ENCODE results near the gene CDH13.

CDH13 gene

DNA sequence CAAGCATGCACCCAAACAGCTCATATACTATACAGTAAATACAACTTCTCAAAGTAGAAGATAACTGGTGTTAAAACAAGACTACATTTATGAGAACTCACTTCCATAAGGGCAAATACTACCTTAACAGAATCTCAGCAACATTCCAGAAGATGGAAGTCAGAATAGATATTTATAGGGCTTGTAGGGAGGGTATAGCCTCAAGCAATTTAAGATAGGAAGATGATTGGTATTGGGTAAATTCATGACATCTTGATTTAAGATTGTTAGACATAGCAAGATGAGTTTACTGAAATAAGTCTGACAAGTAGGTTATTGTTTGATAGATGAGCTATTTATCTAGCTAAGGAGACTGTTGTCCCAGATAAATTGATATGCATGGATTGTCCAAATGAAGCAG is 250.2 kb downstream of the CDH13 start:
- TF ChIP-seq ZNF274 (IDR thresholded peaks at IDR 0.05; ENCODE audit: low read depth, low read length): no peak
- no peak overlapping the region for H3K4me3 ChIP-seq (ENCODE audit: low read length)

DNA sequence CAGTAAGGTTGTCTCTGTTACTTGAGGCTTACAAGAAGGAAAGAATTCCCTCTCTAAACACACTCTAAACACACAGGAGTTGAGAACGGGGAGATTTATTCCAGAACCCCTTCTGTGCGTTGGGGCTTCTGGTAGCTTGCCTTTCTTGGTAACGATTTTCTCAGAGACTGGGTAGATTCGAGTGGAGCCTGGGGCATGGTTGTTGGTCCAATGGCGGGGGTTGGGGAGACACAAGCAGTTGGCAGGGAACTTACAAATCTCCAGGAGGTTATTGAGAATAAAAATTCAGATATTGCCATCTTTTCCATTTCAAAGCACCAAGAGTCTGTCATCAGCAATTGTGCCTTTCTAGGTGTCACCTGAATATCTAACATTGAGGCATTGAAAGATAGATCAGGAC is 251.7 kb downstream of the CDH13 start:
- no peak overlapping the region for H3K4me3 ChIP-seq (ENCODE audit: low read length)
- TF ChIP-seq ZNF274 (IDR thresholded peaks at IDR 0.05; ENCODE audit: low read depth, low read length): no peak

DNA sequence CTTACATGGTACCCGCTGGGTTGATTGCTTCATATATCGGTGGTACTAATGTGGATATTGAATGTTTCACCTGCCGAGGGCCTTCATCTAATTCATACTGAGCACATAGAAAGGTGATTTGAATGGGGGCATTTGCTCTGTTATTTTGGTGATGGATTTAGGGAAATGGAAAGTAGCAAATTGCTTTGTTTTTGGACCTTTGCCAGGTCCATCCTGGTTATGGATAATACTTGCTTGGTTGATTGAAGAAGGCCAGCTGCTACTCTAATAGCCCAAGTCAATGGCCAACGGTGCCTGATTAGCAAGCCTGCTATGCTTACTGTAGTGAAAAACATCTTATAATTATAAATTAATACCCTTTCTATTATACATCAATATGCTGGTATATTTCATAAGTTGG is 253.6 kb downstream of the CDH13 start:
- TF ChIP-seq ZNF274 (IDR thresholded peaks at IDR 0.05; ENCODE audit: low read depth, low read length): no peak
- H3K4me3 ChIP-seq (ENCODE audit: low read length): no peak overlapping the region

- no peak for TF ChIP-seq ZNF274 (IDR thresholded peaks at IDR 0.05; ENCODE audit: low read depth, low read length)
- H3K4me3 ChIP-seq (ENCODE audit: low read length): no peak overlapping the region
Observed at GRCh38 chr16:82881516-82881915, 254.7 kb downstream of the CDH13 start.

DNA sequence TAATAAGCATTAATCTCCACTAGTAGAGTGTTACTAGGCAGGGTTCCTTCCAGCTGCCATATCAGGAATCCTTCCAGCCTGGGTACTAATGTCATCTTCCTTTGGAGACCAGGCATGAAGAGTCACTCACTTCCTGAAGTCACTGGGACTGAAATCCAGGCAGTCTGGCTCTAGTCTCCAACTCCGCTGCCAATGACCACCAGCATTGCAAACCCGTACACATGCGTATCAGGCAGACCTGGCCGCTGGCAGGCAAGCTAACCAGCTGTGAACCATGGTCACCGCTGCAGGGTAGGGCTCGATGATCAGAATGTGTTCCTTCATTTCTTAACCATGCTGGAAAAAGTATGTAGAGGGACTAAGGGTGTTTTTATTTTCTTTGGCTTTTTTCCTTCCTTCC is 255.5 kb downstream of the CDH13 start:
- TF ChIP-seq ZNF274 (IDR thresholded peaks at IDR 0.05; ENCODE audit: low read depth, low read length): no peak
- no peak overlapping the region for H3K4me3 ChIP-seq (ENCODE audit: low read length)

GRCh38 chr16:82882982-82883835 is 256.4 kb downstream of the CDH13 start:
- TF ChIP-seq ZNF274 (IDR thresholded peaks at IDR 0.05; ENCODE audit: low read depth, low read length): no peak
- H3K4me3 ChIP-seq (ENCODE audit: low read length): no peak overlapping the region

- no peak overlapping the region for H3K4me3 ChIP-seq (ENCODE audit: low read length)
- no peak for TF ChIP-seq ZNF274 (IDR thresholded peaks at IDR 0.05; ENCODE audit: low read depth, low read length)
Observed at GRCh38 chr16:82884320-82884898, 257.6 kb downstream of the CDH13 start.

DNA sequence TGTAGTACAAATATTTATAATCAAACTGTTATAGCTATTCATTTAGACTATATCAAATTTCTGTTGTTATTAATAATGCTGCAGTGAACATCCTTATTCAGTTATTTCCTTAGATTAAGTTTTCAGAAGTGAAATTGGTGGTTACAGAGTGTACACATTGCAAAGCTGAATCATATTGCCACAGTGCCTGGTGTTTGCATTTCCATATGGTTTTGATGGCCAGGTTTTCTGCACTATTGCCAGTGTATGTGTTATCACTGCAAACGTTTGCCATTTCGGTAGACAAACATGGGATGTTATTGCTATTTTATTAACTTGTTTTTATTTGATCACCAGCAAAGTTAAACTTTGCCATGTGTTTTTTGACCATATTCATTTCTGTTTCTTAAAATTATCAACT is 259.4 kb downstream of the CDH13 start:
- no peak for TF ChIP-seq ZNF274 (IDR thresholded peaks at IDR 0.05; ENCODE audit: low read depth, low read length)
- H3K4me3 ChIP-seq (ENCODE audit: low read length): no peak overlapping the region

GRCh38 chr16:82888591-82889001 is 261.8 kb downstream of the CDH13 start:
- no peak overlapping the region for H3K4me3 ChIP-seq (ENCODE audit: low read length)
- no peak for TF ChIP-seq ZNF274 (IDR thresholded peaks at IDR 0.05; ENCODE audit: low read depth, low read length)

- no peak for TF ChIP-seq ZNF274 (IDR thresholded peaks at IDR 0.05; ENCODE audit: low read depth, low read length)
- H3K4me3 ChIP-seq (ENCODE audit: low read length): no peak overlapping the region
Observed at GRCh38 chr16:82891424-82891823, 264.7 kb downstream of the CDH13 start.

DNA sequence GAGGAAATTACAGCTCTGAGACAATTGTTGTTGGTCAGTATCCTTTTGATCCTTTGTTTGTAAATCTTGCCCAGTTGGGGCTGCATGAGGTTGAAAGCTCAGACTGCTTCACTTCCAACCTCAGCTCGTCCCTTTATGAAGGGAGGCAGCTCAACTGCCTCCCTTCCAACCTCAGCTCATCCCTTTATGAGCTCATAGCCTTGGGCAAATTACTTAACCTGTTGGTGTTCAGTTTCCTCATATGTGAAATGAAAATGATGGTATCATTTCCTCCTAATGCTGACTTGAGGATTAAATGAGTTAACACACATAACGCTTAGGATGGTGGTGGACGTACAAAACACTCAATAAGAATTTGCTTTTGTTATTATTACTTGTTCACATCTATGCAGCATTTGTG is 265.1 kb downstream of the CDH13 start:
- no peak for TF ChIP-seq ZNF274 (IDR thresholded peaks at IDR 0.05; ENCODE audit: low read depth, low read length)
- H3K4me3 ChIP-seq (ENCODE audit: low read length): no peak overlapping the region

- TF ChIP-seq ZNF274 (IDR thresholded peaks at IDR 0.05; ENCODE audit: low read depth, low read length): no peak
Observed at GRCh38 chr16:82892324-82892723, 265.6 kb downstream of the CDH13 start.

DNA sequence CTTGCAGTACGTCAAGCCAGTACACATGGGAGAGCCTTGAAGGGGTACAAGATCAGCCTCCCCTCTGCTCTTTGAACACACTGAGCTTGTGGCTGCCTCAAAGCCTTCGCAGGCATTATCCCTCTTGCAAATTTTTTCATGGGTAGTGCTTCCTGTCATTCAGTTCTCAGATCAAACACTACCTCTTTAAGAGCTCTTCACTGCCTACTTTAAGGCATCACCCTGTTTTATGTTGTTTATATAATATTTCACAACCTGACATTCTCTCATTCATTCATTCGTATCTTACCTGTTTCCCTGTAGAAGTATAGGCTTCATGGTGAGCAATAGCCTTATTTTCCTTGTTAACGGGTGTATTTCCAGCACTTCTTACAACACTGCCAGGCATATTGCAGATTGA is 269.1 kb downstream of the CDH13 start:
- no peak for TF ChIP-seq ZNF274 (IDR thresholded peaks at IDR 0.05; ENCODE audit: low read depth, low read length)
- H3K4me3 ChIP-seq (ENCODE audit: low read length): no peak overlapping the region

More at GRCh38 chr16:82892324-82892723, 265.6 kb downstream of the CDH13 start:
- H3K4me3 ChIP-seq (ENCODE audit: low read length): no peak overlapping the region

DNA sequence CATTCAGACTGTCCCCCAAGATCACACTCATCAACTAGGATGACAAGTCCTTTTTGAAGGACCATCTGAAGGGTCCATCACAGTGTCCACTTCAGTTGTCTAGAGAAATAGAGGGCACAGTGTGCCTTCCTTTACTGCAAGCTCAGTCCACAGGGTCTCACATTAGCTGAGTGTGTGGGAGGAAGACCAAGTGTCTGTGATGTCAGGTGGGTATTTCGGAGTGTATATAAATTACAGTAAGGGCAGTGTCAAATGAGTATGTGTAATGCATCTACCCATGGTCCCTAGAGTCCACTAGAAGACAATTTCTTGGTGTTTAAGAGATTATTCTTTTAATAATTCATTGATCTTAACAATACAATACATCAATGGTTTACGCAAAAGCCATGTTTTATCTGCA is 272.2 kb downstream of the CDH13 start:
- TF ChIP-seq ZNF274 (IDR thresholded peaks at IDR 0.05; ENCODE audit: low read depth, low read length): no peak

GRCh38 chr16:82899731-82900450 is 273.1 kb downstream of the CDH13 start:
- TF ChIP-seq ZNF274 (IDR thresholded peaks at IDR 0.05; ENCODE audit: low read depth, low read length): no peak
- H3K4me3 ChIP-seq (ENCODE audit: low read length): no peak overlapping the region

More for the DNA sequence above, 272.2 kb downstream of the CDH13 start:
- H3K4me3 ChIP-seq (ENCODE audit: low read length): no peak overlapping the region
